Stimulated activated CD8-positive, alpha-beta memory T cell treated with anti-CD3 and anti-CD28 coated beads, Interleukin-15, amount 100 ng/mL, for 24 hours (primary cell): Measurements from ENCODE around the gene SSTR5.

Experiments used
- DNase-seq: peaks from one replicate; pipeline ENCODE4 v3.0.0-alpha.2; 2020; ENCODE audit warnings: low read depth

SSTR5 gene

GRCh38 chr16:1123525-1124230 is 51.1 kb downstream of the SSTR5 start:
- no peak for DNase-seq

GRCh38 chr16:1124291-1124690 is 51.7 kb downstream of the SSTR5 start:
- DNase-seq: no peak

- no peak for DNase-seq
Measured at GRCh38 chr16:1124795-1125194, 52.2 kb downstream of the SSTR5 start.

- DNase-seq: no peak
Measured at GRCh38 chr16:1125471-1125870, 52.9 kb downstream of the SSTR5 start.

GRCh38 chr16:1126044-1126443 is 53.5 kb downstream of the SSTR5 start:
- no peak for DNase-seq

- DNase-seq: no peak
Measured at GRCh38 chr16:1126586-1126985, 54.0 kb downstream of the SSTR5 start.

- no peak for DNase-seq
Measured at GRCh38 chr16:1127101-1127500, 54.6 kb downstream of the SSTR5 start.

GRCh38 chr16:1127971-1128715 is 55.6 kb downstream of the SSTR5 start:
- no peak for DNase-seq

GRCh38 chr16:1129106-1129960 is 56.8 kb downstream of the SSTR5 start:
- DNase-seq: no peak

- DNase-seq: no peak
Measured at GRCh38 chr16:1130382-1130781, 57.8 kb downstream of the SSTR5 start.
